Panc1 (cell line): ENCODE measurements around the gene ESRRB. TPM values are rescaled to one million over a fixed set of nuclear protein-coding genes. Genes with fewer than 3 reads are reported as not detected.

ENCODE experiments used
- ATAC-seq: fragments of 200-7000 bp; cut with Tn5 transposase; 2 replicates; pipeline ENCODE4 v1.9.1; 2020; ENCODE audit warnings: mild to moderate bottlenecking, moderate library complexity
- BruUV-seq: library from RNA; stranded (reverse); fragments of 400-500 nt; replicated peaks from 2 replicates; lab custom pipeline; 2021; lab: Mats Ljungman, UMichigan
- CTCF ChIA-PET: fragments of 300-600 bp; sonication (Branson Sonifier 250); formaldehyde crosslinking; loops from one replicate; lab custom pipeline; 2022; ENCODE audit warnings: antibody characterized with exemption; lab: Charles Lee
- POLR2A ChIA-PET: fragments of 300-600 bp; sonication (Branson Sonifier 250); formaldehyde crosslinking; loops from one replicate; lab custom pipeline; 2022; ENCODE audit warnings: antibody characterized with exemption; lab: Charles Lee
- DNase-seq: peaks from one replicate; pipeline ENCODE4 v3.0.0-alpha.2; 2010; ENCODE audit warnings: low read depth, low spot score
- H3K27ac ChIP-seq: 2 replicates; pipeline ENCODE4 v1.5.1; 2011; ENCODE audit warnings: mild to moderate bottlenecking, low read length, inconsistent platforms
- H3K27me3 ChIP-seq: fragments of 200-500 bp; sonication (Bioruptor generic); 2 replicates; pipeline ENCODE4 v1.6.0; 2014; ENCODE audit warnings: low read length, inconsistent platforms; ENCODE audit not compliant: control insufficient read depth, insufficient read depth
- H3K36me3 ChIP-seq: fragments of 200-500 bp; sonication (Bioruptor generic); 2 replicates; pipeline ENCODE4 v1.5.1; 2014; ENCODE audit warnings: inconsistent platforms, mild to moderate bottlenecking, low read length, moderate library complexity; ENCODE audit not compliant: control insufficient read depth, insufficient read depth
- H3K4me1 ChIP-seq: 2 replicates; pipeline ENCODE4 v1.5.1; 2011; ENCODE audit warnings: inconsistent platforms, mild to moderate bottlenecking, low read length, moderate library complexity; ENCODE audit not compliant: control insufficient read depth, insufficient read depth
- H3K4me3 ChIP-seq, 2 experiments: 2 replicates each; pipeline ENCODE4 v1.5.1; 2011 to 2012; ENCODE audit warnings: low read depth in 2 of 2, low read length in 2 of 2, mild to moderate bottlenecking in 2 of 2, inconsistent platforms in 1 of 2, moderate library complexity in 1 of 2
- H3K9me3 ChIP-seq: fragments of 200-500 bp; sonication (Bioruptor generic); 2 replicates; pipeline ENCODE4 v1.5.1; 2014; ENCODE audit warnings: low read depth, mild to moderate bottlenecking, inconsistent platforms, low read length, moderate library complexity; ENCODE audit not compliant: control insufficient read depth, insufficient read depth
- CTCF ChIP-seq: fragments of 450-650 bp; IDR thresholded peaks from 2 replicates; pipeline ENCODE4 v1.5.1; 2017; ENCODE audit warnings: mild to moderate bottlenecking
- POLR2AphosphoS5 ChIP-seq: IDR thresholded peaks from 2 replicates; pipeline ENCODE4 v1.6.1; 2012; ENCODE audit warnings: mild to moderate bottlenecking, low read depth, low read length, moderate library complexity
- REST ChIP-seq, 2 experiments: IDR thresholded peaks; 2 replicates each; pipeline ENCODE4 v1.6.1; 2011 to 2012; ENCODE audit warnings: low read depth in 2 of 2, control low read depth in 1 of 2, low read length in 1 of 2, mild to moderate bottlenecking in 1 of 2, moderate library complexity in 1 of 2; ENCODE audit not compliant: insufficient read depth in 1 of 2
- SIN3A ChIP-seq: IDR thresholded peaks from 2 replicates; pipeline ENCODE4 v1.6.1; 2012; ENCODE audit warnings: low read depth, mild to moderate bottlenecking, low read length, moderate library complexity, borderline replicate concordance; ENCODE audit not compliant: insufficient read depth
- TCF7L2 ChIP-seq: IDR thresholded peaks from 2 replicates; pipeline ENCODE4 v1.6.1; 2011; ENCODE audit warnings: mild to moderate bottlenecking, low read depth, low read length, inconsistent platforms
- in situ Hi-C: cut with HindIII; loops from 2 replicates; pipeline ENCODE4 v1.10.0; 2016; ENCODE audit warnings: low sequenced_read_pairs, low pct_unique_long_range_greater_than_20kb
- intact Hi-C: fragments of 100-400 bp; cut with micrococcal nuclease; formaldehyde crosslinking; loops from one replicate; pipeline ENCODE4 v1.10.0; 2022; ENCODE audit not compliant: unreplicated experiment
- total RNA-seq: library from RNA; stranded (reverse); gene quantifications from one replicate; pipeline ENCODE4 v1.2.1, GENCODE V29; 2021; ENCODE audit not compliant: unreplicated experiment

The ESRRB gene
- total RNA-seq, 1 experiment from 2014 or later = not detected

GRCh38 chr14:76538648-76539008, 162.7 kb downstream of the ESRRB start:
- no peaks in the 10 kb centered on the region for H3K27me3 ChIP-seq
- no peaks in the 10 kb centered on the region for H3K36me3 ChIP-seq
- POLR2A ChIA-PET = no interaction called here
- CTCF ChIA-PET = no interaction called here
- H3K9me3 ChIP-seq = no peaks in the 10 kb centered on the region
- no peak for ATAC-seq
- DNase-seq = no peak
- no peak overlapping the region for H3K27ac ChIP-seq
- in situ Hi-C loops (no loop called here), intact Hi-C loops (no loop called here)
- BruUV-seq = no TSS peak
- TF ChIP-seq SIN3A (no peak), TCF7L2 (no peak), POLR2AphosphoS5 (no peak), CTCF (no peak), REST (IDR thresholded peaks at IDR 0.05; ENCODE audit: insufficient read depth in 1 of 2, low read depth in 2 of 2, low read length in 1 of 2) (no peak)
- H3K4me3 ChIP-seq = no peak overlapping the region
- H3K4me1 ChIP-seq = no peaks in the 10 kb centered on the region

GRCh38 chr14:76539130-76539529, 163.2 kb downstream of the ESRRB start:
- intact Hi-C loops = no loop called here
- POLR2A ChIA-PET = no interaction called here
- Histone ChIP-seq H3K27ac (no peak overlapping the region), H3K4me3 (no peak overlapping the region), H3K9me3 (no peaks in the 10 kb centered on the region), H3K4me1 (no peaks in the 10 kb centered on the region), H3K36me3 (no peaks in the 10 kb centered on the region), H3K27me3 (no peaks in the 10 kb centered on the region)
- no peak for DNase-seq
- no peak for ATAC-seq
- in situ Hi-C loops = no loop called here
- TF ChIP-seq POLR2AphosphoS5 (no peak), CTCF (no peak), TCF7L2 (no peak), REST (IDR thresholded peaks at IDR 0.05; ENCODE audit: insufficient read depth in 1 of 2, low read depth in 2 of 2, low read length in 1 of 2) (no peak), SIN3A (no peak)
- CTCF ChIA-PET = no interaction called here
- no TSS peak for BruUV-seq
